SH-SY5Y (cell line): ENCODE data around the gene SORCS3.
A peak's percentile ranks its signal among the peaks of the same experiment; 100 is the strongest.

Source experiments
- GATA2 ChIP-seq: IDR thresholded peaks from 2 replicates; pipeline ENCODE4 v1.6.1; 2011; ENCODE audit warnings: mild to moderate bottlenecking, low read depth, low read length
- GATA3 ChIP-seq: IDR thresholded peaks from 2 replicates; pipeline ENCODE4 v1.6.1; 2011; ENCODE audit warnings: low read depth, mild to moderate bottlenecking, low read length, moderate library complexity

The SORCS3 gene

GRCh38 chr10:105096316-105096715 lies 455.2 kb downstream of the SORCS3 start:
- TF ChIP-seq GATA3, result no peak
- no peak for TF ChIP-seq GATA2

- TF ChIP-seq GATA3 (no peak), GATA2 (no peak)
These were observed 461.9 kb downstream of the SORCS3 start for GRCh38 chr10:105102977-105103376.

GRCh38 chr10:105104297-105104696 lies 463.2 kb downstream of the SORCS3 start:
- no peak for TF ChIP-seq GATA2
- TF ChIP-seq GATA3, result no peak

GRCh38 chr10:105109164-105109563 lies 468.1 kb downstream of the SORCS3 start:
- TF ChIP-seq GATA3 (no peak), GATA2 (no peak)

- TF ChIP-seq GATA3 (no peak), GATA2 (no peak)
These were observed 471.8 kb downstream of the SORCS3 start for GRCh38 chr10:105112862-105113261.

- TF ChIP-seq GATA3 (no peak), GATA2 (no peak)
These were observed 472.6 kb downstream of the SORCS3 start for GRCh38 chr10:105113666-105114065.

- TF ChIP-seq GATA2 (no peak), GATA3 (no peak)
These were observed 480.7 kb downstream of the SORCS3 start for GRCh38 chr10:105121743-105122142.

- TF ChIP-seq GATA3 (no peak), GATA2 (no peak)
These were observed 487.0 kb downstream of the SORCS3 start for GRCh38 chr10:105128111-105128510.

GRCh38 chr10:105138358-105138757 lies 497.3 kb downstream of the SORCS3 start:
- TF ChIP-seq GATA3 (no peak), GATA2 (no peak; the same call in 1 of the 2 replicates)

- no peak for TF ChIP-seq GATA2
- no peak for TF ChIP-seq GATA3
These were observed 498.3 kb downstream of the SORCS3 start for GRCh38 chr10:105139363-105139896.

GRCh38 chr10:105140600-105140999 lies 499.5 kb downstream of the SORCS3 start:
- TF ChIP-seq GATA3, result peak; percentile 62
- TF ChIP-seq GATA2, result peak; percentile 79

- TF ChIP-seq GATA3, result no peak
- TF ChIP-seq GATA2, result no peak
These were observed 504.6 kb downstream of the SORCS3 start for GRCh38 chr10:105145711-105146110.

GRCh38 chr10:105146436-105146835 lies 505.3 kb downstream of the SORCS3 start:
- no peak for TF ChIP-seq GATA3
- no peak for TF ChIP-seq GATA2

GRCh38 chr10:105148456-105148855 lies 507.4 kb downstream of the SORCS3 start:
- TF ChIP-seq GATA3, result no peak
- TF ChIP-seq GATA2, result no peak

- TF ChIP-seq GATA2 (no peak), GATA3 (no peak)
These were observed 507.8 kb downstream of the SORCS3 start for GRCh38 chr10:105148921-105149320.

- TF ChIP-seq GATA2 (no peak), GATA3 (no peak)
These were observed 508.3 kb downstream of the SORCS3 start for GRCh38 chr10:105149371-105149891.
